Measurements from ENCODE around the gene PGM2L1.
"Not testable (repeated sequence)": the region's sequence is repeated elsewhere in the genome, so short reads cannot be mapped to it uniquely, and the experiment has no call there.

PGM2L1 gene

GRCh38 chr11:74355626-74356025 is 42.6 kb downstream of the PGM2L1 start:
- FAIRE-seq (no peak), DNase-seq (ENCODE audit: insufficient read length, low spot score) (no peak)
- TF ChIP-seq POLR2A (IDR thresholded peaks at IDR 0.05; ENCODE audit: low read depth, low read length) (no peak), POU2F2 (IDR thresholded peaks at IDR 0.05; ENCODE audit: low read depth, low read length) (no peak), TAF1 (IDR thresholded peaks at IDR 0.05; ENCODE audit: low read depth, low read length) (no peak), PAX5 (IDR thresholded peaks at IDR 0.05; ENCODE audit: insufficient read depth, low read length, severe bottlenecking) (no peak), SPI1 (IDR thresholded peaks at IDR 0.05; ENCODE audit: low read depth, low read length) (no peak), POLR2AphosphoS5 (IDR thresholded peaks at IDR 0.05; ENCODE audit: low read depth, low read length) (no peak)

GRCh38 chr11:74354036-74354435 is 44.2 kb downstream of the PGM2L1 start:
- DNase-seq (ENCODE audit: insufficient read length, low spot score) = no peak
- no peak for FAIRE-seq
- no peak for TF ChIP-seq POLR2A (IDR thresholded peaks at IDR 0.05; ENCODE audit: low read depth, low read length)
- TF ChIP-seq POLR2AphosphoS5 (IDR thresholded peaks at IDR 0.05; ENCODE audit: low read depth, low read length) = no peak
- TF ChIP-seq TAF1 (IDR thresholded peaks at IDR 0.05; ENCODE audit: low read depth, low read length) = no peak
- no peak for TF ChIP-seq POU2F2 (IDR thresholded peaks at IDR 0.05; ENCODE audit: low read depth, low read length)
- TF ChIP-seq PAX5 (IDR thresholded peaks at IDR 0.05; ENCODE audit: insufficient read depth, low read length, severe bottlenecking) = no peak
- TF ChIP-seq SPI1 (IDR thresholded peaks at IDR 0.05; ENCODE audit: low read depth, low read length) = no peak

- DNase-seq (ENCODE audit: insufficient read length, low spot score) (no peak), FAIRE-seq (no peak)
- TF ChIP-seq SPI1 (IDR thresholded peaks at IDR 0.05; ENCODE audit: low read depth, low read length) = no peak
- TF ChIP-seq PAX5 (IDR thresholded peaks at IDR 0.05; ENCODE audit: insufficient read depth, low read length, severe bottlenecking) = no peak
- TF ChIP-seq POLR2A (IDR thresholded peaks at IDR 0.05; ENCODE audit: low read depth, low read length) = no peak
- TF ChIP-seq POU2F2 (IDR thresholded peaks at IDR 0.05; ENCODE audit: low read depth, low read length) = no peak
- no peak for TF ChIP-seq TAF1 (IDR thresholded peaks at IDR 0.05; ENCODE audit: low read depth, low read length)
- TF ChIP-seq POLR2AphosphoS5 (IDR thresholded peaks at IDR 0.05; ENCODE audit: low read depth, low read length) = no peak
These were observed 50.9 kb downstream of the PGM2L1 start for GRCh38 chr11:74347381-74347780.

- DNase-seq (ENCODE audit: insufficient read length, low spot score) = no peak
- TF ChIP-seq POLR2A (IDR thresholded peaks at IDR 0.05; ENCODE audit: low read depth, low read length) = no peak
- FAIRE-seq = no peak
These were observed 52.8 kb downstream of the PGM2L1 start for GRCh38 chr11:74345420-74345819.

- DNase-seq (ENCODE audit: insufficient read length, low spot score) (no peak), FAIRE-seq (no peak)
- TF ChIP-seq TAF1 (IDR thresholded peaks at IDR 0.05; ENCODE audit: low read depth, low read length) (no peak), PAX5 (IDR thresholded peaks at IDR 0.05; ENCODE audit: insufficient read depth, low read length, severe bottlenecking) (no peak), POU2F2 (IDR thresholded peaks at IDR 0.05; ENCODE audit: low read depth, low read length) (no peak), POLR2AphosphoS5 (IDR thresholded peaks at IDR 0.05; ENCODE audit: low read depth, low read length) (no peak), POLR2A (IDR thresholded peaks at IDR 0.05; ENCODE audit: low read depth, low read length) (no peak), SPI1 (IDR thresholded peaks at IDR 0.05; ENCODE audit: low read depth, low read length) (no peak)
These were observed 56.3 kb downstream of the PGM2L1 start for GRCh38 chr11:74341921-74342320.

- no peak for DNase-seq (ENCODE audit: insufficient read length, low spot score)
- no peak for FAIRE-seq
- TF ChIP-seq SPI1 (IDR thresholded peaks at IDR 0.05; ENCODE audit: low read depth, low read length) (no peak), POLR2A (IDR thresholded peaks at IDR 0.05; ENCODE audit: low read depth, low read length) (no peak), PAX5 (IDR thresholded peaks at IDR 0.05; ENCODE audit: insufficient read depth, low read length, severe bottlenecking) (no peak), TAF1 (IDR thresholded peaks at IDR 0.05; ENCODE audit: low read depth, low read length) (no peak), POU2F2 (IDR thresholded peaks at IDR 0.05; ENCODE audit: low read depth, low read length) (no peak), POLR2AphosphoS5 (IDR thresholded peaks at IDR 0.05; ENCODE audit: low read depth, low read length) (no peak)
These were observed 58.6 kb downstream of the PGM2L1 start for GRCh38 chr11:74339619-74340018.

- TF ChIP-seq TAF1 (IDR thresholded peaks at IDR 0.05; ENCODE audit: low read depth, low read length) (no peak), SPI1 (IDR thresholded peaks at IDR 0.05; ENCODE audit: low read depth, low read length) (no peak), PAX5 (IDR thresholded peaks at IDR 0.05; ENCODE audit: insufficient read depth, low read length, severe bottlenecking) (no peak), POLR2A (IDR thresholded peaks at IDR 0.05; ENCODE audit: low read depth, low read length) (no peak), POU2F2 (IDR thresholded peaks at IDR 0.05; ENCODE audit: low read depth, low read length) (no peak), POLR2AphosphoS5 (IDR thresholded peaks at IDR 0.05; ENCODE audit: low read depth, low read length) (no peak)
- DNase-seq (ENCODE audit: insufficient read length, low spot score) (no peak), FAIRE-seq (no peak)
These were observed 59.3 kb downstream of the PGM2L1 start for GRCh38 chr11:74338963-74339362.

GRCh38 chr11:74333193-74333592 is 65.0 kb downstream of the PGM2L1 start:
- TF ChIP-seq POLR2A (IDR thresholded peaks at IDR 0.05; ENCODE audit: low read depth, low read length) (no peak), SPI1 (IDR thresholded peaks at IDR 0.05; ENCODE audit: low read depth, low read length) (no peak)
- FAIRE-seq (no peak), DNase-seq (ENCODE audit: insufficient read length, low spot score) (no peak)

- DNase-seq (ENCODE audit: insufficient read length, low spot score) (no peak), FAIRE-seq (no peak)
- TF ChIP-seq POLR2AphosphoS5 (IDR thresholded peaks at IDR 0.05; ENCODE audit: low read depth, low read length) = no peak
- no peak for TF ChIP-seq POU2F2 (IDR thresholded peaks at IDR 0.05; ENCODE audit: low read depth, low read length)
- TF ChIP-seq PAX5 (IDR thresholded peaks at IDR 0.05; ENCODE audit: insufficient read depth, low read length, severe bottlenecking) = no peak
- TF ChIP-seq TAF1 (IDR thresholded peaks at IDR 0.05; ENCODE audit: low read depth, low read length) = no peak
- no peak for TF ChIP-seq SPI1 (IDR thresholded peaks at IDR 0.05; ENCODE audit: low read depth, low read length)
These were observed 65.9 kb downstream of the PGM2L1 start for GRCh38 chr11:74332291-74332690.

- DNase-seq (ENCODE audit: insufficient read length, low spot score); FAIRE-seq: not testable (repeated sequence)
These were observed 67.2 kb downstream of the PGM2L1 start for GRCh38 chr11:74331000-74331399.
